ENCODE measurements around the gene OBSCN.

Gene OBSCN

DNA sequence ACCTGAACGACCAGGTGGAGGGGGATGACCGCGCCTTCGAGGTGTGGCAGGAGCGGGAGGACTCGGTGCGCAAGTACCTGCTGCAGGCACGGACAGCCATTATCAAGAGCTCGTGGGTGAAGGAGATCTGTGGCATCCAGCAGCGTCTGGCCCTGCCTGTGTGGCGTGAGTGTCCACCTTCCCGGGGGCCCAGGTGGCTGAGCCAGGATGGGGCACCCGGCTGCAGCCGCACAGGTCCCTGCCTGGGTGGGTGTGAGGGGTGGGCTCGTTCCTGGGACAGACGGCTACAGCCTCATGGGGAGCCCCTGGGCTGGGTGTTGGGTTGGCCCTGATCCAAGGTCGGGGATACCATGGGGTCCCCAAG is 133.6 kb downstream of the OBSCN start:
- no peak for DNase-seq (ENCODE audit: low read depth)
- no peak overlapping the region for H3K4me3 ChIP-seq (ENCODE audit: low read length)
- TF ChIP-seq, protein P1, sequence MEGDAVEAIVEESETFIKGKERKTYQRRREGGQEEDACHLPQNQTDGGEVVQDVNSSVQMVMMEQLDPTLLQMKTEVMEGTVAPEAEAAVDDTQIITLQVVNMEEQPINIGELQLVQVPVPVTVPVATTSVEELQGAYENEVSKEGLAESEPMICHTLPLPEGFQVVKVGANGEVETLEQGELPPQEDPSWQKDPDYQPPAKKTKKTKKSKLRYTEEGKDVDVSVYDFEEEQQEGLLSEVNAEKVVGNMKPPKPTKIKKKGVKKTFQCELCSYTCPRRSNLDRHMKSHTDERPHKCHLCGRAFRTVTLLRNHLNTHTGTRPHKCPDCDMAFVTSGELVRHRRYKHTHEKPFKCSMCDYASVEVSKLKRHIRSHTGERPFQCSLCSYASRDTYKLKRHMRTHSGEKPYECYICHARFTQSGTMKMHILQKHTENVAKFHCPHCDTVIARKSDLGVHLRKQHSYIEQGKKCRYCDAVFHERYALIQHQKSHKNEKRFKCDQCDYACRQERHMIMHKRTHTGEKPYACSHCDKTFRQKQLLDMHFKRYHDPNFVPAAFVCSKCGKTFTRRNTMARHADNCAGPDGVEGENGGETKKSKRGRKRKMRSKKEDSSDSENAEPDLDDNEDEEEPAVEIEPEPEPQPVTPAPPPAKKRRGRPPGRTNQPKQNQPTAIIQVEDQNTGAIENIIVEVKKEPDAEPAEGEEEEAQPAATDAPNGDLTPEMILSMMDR (IDR thresholded peaks at IDR 0.05; ENCODE audit: insufficient read depth, low read depth, low read length, missing control alignments) = no peak

DNA sequence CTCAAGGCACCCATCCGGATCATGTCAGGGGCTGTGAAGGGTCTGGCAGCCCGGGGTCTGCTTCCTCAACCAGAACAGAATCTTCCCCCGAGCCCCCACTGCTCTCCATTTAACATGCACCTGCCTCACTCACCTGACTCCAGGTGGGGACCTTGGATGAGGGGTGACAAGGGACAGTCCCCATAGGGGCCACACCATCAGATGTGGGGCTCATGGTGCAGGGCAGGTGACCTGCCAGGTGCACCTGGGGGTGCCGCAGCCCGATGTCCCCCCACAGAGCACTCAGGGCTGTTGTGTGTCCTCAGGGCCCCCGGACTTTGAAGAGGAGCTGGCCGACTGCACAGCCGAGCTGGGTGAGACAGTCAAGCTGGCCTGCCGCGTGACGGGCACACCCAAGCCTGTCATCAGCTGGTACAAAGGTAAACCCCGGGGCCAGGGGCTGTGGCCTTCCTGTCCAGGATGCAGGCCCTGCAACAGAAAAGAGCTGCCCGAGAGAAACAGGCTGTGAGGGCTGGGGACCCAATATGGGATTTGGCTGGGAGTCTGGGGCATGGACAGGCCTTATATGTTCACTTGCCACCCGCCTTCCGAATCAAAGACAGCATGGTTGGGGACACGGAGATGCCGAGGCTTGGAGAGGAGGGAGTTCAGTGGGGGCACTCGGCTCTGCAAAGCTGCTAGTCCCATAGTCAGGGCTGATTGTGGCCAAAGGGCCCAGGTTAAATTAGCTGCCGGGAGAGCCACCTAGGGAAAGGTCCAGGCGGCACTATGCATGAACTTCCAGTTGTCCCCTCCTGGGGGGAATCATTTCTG is 134.2 kb downstream of the OBSCN start:
- TF ChIP-seq, protein P1 (IDR thresholded peaks at IDR 0.05; ENCODE audit: insufficient read depth, low read depth, low read length, missing control alignments) = no peak

DNA sequence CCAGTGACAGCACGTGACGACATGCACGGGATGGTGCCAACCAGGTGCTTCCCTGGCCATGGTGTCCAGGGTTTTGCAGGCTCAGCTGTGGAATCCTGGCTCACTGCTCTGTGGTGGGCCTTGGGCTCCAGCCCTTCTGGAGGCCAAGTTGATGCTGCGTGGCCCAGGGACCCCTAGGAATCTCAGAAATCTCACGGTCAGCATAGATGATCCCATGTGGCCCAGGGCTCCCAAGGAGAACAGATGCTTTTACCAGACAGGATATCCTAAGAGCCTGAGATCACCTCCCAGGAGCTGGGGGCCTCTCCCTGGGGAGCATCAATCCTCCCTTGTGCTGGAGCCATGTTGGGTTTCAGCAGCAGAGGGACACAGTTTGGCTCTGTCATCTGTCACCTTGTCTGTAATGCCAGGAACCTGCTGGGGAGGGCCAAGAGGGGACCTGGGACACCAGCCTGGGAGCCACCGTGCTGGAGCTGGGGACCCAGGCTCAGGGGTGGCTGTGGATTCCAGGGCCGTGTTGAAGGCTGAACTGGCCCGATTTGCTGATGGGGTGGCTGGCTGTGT is 134.9 kb downstream of the OBSCN start:
- no peak overlapping the region for H3K4me3 ChIP-seq (ENCODE audit: low read length)
- DNase-seq (ENCODE audit: low read depth) = no peak
- TF ChIP-seq, protein P1 (IDR thresholded peaks at IDR 0.05; ENCODE audit: insufficient read depth, low read depth, low read length, missing control alignments) = no peak

More for the DNA sequence above, 134.2 kb downstream of the OBSCN start:
- no peak overlapping the region for H3K4me3 ChIP-seq (ENCODE audit: low read length)
- no peak for DNase-seq (ENCODE audit: low read depth)

DNA sequence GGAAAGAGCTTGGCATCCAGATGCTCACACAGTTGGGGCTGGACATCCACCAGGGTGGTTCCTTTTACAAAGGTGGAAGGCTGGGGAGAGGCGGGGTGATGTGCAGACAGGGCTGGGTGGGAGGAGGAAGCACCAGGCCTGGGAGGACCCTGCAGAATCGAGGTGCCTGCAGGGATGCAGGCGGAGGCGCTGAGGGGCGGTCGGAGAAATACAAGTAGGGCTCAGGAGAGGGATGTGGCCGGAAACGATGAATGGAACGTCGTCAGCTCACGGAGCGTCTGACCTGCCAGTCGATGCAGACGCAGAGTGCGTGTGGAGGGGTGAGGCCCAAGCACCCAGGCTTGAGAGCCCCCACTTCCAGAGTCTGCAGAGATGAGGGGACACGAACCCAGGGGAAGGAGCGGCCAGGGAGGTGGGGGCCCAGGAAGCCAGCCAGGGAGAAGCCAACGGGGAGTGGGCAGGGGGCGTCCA is 135.4 kb downstream of the OBSCN start:
- no peak for DNase-seq (ENCODE audit: low read depth)
- no peak overlapping the region for H3K4me3 ChIP-seq (ENCODE audit: low read length)
- TF ChIP-seq, protein P1 (IDR thresholded peaks at IDR 0.05; ENCODE audit: insufficient read depth, low read depth, low read length, missing control alignments) = no peak

DNA sequence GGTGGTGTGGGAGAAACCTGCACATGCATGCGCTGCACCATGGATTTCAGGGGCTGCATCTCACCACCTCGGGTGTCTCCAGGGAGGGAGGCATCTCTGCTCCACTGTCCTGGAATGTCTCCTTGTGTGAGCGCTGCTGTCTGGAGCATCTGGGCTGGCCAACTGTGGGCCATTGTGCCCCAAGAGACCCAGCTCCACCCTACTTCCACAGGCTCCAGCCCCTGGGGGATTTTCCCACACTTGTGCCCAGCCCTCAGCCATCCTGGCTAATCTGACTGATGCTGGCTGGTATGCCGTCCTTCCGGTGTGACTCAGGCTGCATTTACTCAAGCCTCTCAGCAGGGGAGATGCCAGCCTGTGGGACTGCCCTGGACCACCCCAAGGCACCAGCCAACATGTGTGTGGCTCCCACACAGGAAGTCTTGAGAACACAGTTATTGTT is 136.8 kb downstream of the OBSCN start:
- no peak overlapping the region for H3K4me3 ChIP-seq (ENCODE audit: low read length)
- TF ChIP-seq, protein P1 (IDR thresholded peaks at IDR 0.05; ENCODE audit: insufficient read depth, low read depth, low read length, missing control alignments) = no peak
- DNase-seq (ENCODE audit: low read depth) = peak; percentile 50

DNA sequence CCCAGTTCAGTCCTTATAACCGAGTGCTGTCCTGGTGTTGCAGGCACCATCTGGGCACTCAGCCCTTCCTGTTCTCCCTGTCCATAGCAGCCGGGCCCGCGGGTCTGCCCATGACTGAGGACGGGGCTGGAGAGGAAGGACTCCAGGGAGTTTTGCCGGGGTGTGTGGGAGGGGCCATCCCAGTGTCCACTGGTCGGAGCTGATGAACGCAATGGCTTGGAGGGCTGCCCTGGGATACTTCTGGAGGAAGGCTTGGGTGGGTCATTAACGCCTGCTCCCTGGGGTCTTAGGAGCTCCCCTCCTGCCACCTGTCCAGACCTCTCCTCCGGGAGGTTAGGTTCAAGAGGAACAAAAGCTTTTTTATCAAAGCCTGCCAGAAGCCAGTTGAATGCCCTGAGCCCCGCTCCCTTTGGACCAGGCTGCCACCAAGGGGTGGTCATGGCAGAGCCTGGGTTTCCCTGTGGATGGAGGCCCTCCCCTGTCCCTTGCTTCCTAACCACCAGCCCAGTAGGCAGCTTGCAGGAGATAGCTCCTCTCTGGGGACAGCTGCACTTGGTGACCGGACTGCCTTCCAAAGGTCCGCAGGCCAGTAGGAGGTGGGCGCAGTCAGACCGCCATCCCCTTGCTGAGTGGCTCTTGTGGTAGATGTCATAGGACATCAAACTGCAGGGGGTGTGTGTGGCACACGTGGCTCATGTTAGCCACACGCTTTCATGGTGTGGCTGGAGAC is 137.5 kb downstream of the OBSCN start:
- TF ChIP-seq, protein P1 (IDR thresholded peaks at IDR 0.05; ENCODE audit: insufficient read depth, low read depth, low read length, missing control alignments) = no peak
- H3K4me3 ChIP-seq (ENCODE audit: low read length) = no peak overlapping the region
- no peak for DNase-seq (ENCODE audit: low read depth)
